H1 (cell line): ENCODE data around the gene ZNF106. TPM values are rescaled to one million over a fixed set of nuclear protein-coding genes. Genes with fewer than 3 reads are reported as not detected.

ENCODE experiments used
- CTCF ChIA-PET: fragments of 300-600 bp; sonication (Branson Sonifier 250); formaldehyde crosslinking; loops from one replicate; lab custom pipeline; 2021; ENCODE audit not compliant: partially characterized antibody; lab: Charles Lee
- POLR2A ChIA-PET: fragments of 300-600 bp; sonication (Branson Sonifier 250); formaldehyde crosslinking; loops from one replicate; lab custom pipeline; 2021; ENCODE audit warnings: inconsistent platforms; ENCODE audit not compliant: partially characterized antibody; lab: Charles Lee
- DNase-seq, 2 experiments: peaks; one replicate each; pipeline versions ENCODE4 v3.0.0 to v3.0.0-alpha.2; 2010 to 2022; ENCODE audit warnings: low spot score in 2 of 2, low read depth in 1 of 2, mixed read lengths in 1 of 2
- FAIRE-seq: peaks from 2 replicates; lab custom pipeline; 2011; peaks lifted over from hg19 to GRCh38; lab: Jason Lieb, UNC
- H2AFZ ChIP-seq: 2 replicates; pipeline ENCODE4 v1.8.1; 2012; ENCODE audit warnings: low read length, inconsistent platforms
- H2AK5ac ChIP-seq: 2 replicates; pipeline ENCODE4 v1.6.1; 2013; ENCODE audit warnings: low read depth, low read length
- H2BK120ac ChIP-seq: replicated peaks from 2 replicates; pipeline ENCODE3; 2013; ENCODE audit warnings: low read depth, low read length, inconsistent platforms
- H2BK12ac ChIP-seq: 2 replicates; pipeline ENCODE4 v1.6.1; 2013; ENCODE audit warnings: low read depth, low read length
- H2BK15ac ChIP-seq: 2 replicates; pipeline ENCODE4 v1.6.1; 2013; ENCODE audit warnings: low read length
- H2BK20ac ChIP-seq: 2 replicates; pipeline ENCODE4 v1.6.1; 2013; ENCODE audit warnings: low read length
- H2BK5ac ChIP-seq: 2 replicates; pipeline ENCODE4 v1.6.1; 2013; ENCODE audit warnings: low read depth, low read length
- H3K14ac ChIP-seq: 2 replicates; pipeline ENCODE4 v1.6.1; 2013; ENCODE audit warnings: inconsistent platforms; ENCODE audit not compliant: insufficient read length
- H3K18ac ChIP-seq: 2 replicates; pipeline ENCODE4 v1.6.1; 2013; ENCODE audit warnings: low read length; ENCODE audit errors: extremely low read depth
- H3K23ac ChIP-seq: 2 replicates; pipeline ENCODE4 v1.6.1; 2013; ENCODE audit warnings: inconsistent platforms; ENCODE audit not compliant: insufficient read length
- H3K23me2 ChIP-seq: 2 replicates; pipeline ENCODE4 v1.6.1; 2013; ENCODE audit warnings: low read depth, low read length
- H3K27ac ChIP-seq: 2 replicates; pipeline ENCODE4 v1.6.1; 2011; ENCODE audit warnings: low read depth, low read length, inconsistent platforms
- H3K27me3 ChIP-seq, 4 experiments: replicated peaks in 1 of 4; 1 replicate in 1 of 4; 2 replicates in 3 of 4; pipeline versions ENCODE4 v1.6.1 to v1.8.1; 2011 to 2013; ENCODE audit warnings: low read length in 3 of 4, mild to moderate bottlenecking in 3 of 4, inconsistent platforms in 2 of 4, mixed read lengths in 2 of 4, moderate library complexity in 1 of 4; ENCODE audit not compliant: control insufficient read depth in 3 of 4, insufficient read depth in 3 of 4; ENCODE audit errors: extremely low read depth in 1 of 4
- H3K36me3 ChIP-seq, 4 experiments: 2 replicates each; pipeline versions ENCODE4 v1.6.1 to v1.8.1; 2011 to 2013; ENCODE audit warnings: mild to moderate bottlenecking in 4 of 4, low read length in 3 of 4, moderate library complexity in 2 of 4, control low read depth in 1 of 4, inconsistent platforms in 1 of 4; ENCODE audit not compliant: insufficient read depth in 4 of 4, control insufficient read depth in 2 of 4
- H3K4ac ChIP-seq: replicated peaks from 2 replicates; pipeline ENCODE3; 2013; ENCODE audit warnings: low read length, low read depth, mixed read lengths, inconsistent platforms; ENCODE audit not compliant: insufficient read length
- H3K4me1 ChIP-seq, 4 experiments: replicated peaks in 1 of 4; 1 replicate in 1 of 4; 2 replicates in 3 of 4; pipeline versions ENCODE4 v1.6.1 to v1.8.1; 2011 to 2013; ENCODE audit warnings: low read length in 3 of 4, inconsistent platforms in 2 of 4, mixed read lengths in 1 of 4; ENCODE audit not compliant: insufficient read depth in 4 of 4, control insufficient read depth in 3 of 4
- H3K4me2 ChIP-seq, 2 experiments: 2 replicates each; pipeline versions ENCODE4 v1.6.1 to v1.8.1; 2011 to 2013; ENCODE audit warnings: low read depth in 2 of 2, low read length in 2 of 2, control low read depth in 1 of 2, inconsistent platforms in 1 of 2, mild to moderate bottlenecking in 1 of 2; ENCODE audit not compliant: insufficient read depth in 1 of 2
- H3K4me3 ChIP-seq, 4 experiments: fragments of 200-600, 300-600 bp in 1 of 4; sonication (generic), shearing (Covaris generic), sonication (Bioruptor Twin) in 1 of 4; 2 replicates each; pipeline versions ENCODE4 v1.5.1 to v1.8.1; 2011 to 2016; ENCODE audit warnings: low read length in 4 of 4, low read depth in 3 of 4, control low read depth in 2 of 4, inconsistent platforms in 2 of 4, mild to moderate bottlenecking in 2 of 4, mixed read lengths in 1 of 4, moderate library complexity in 1 of 4; ENCODE audit not compliant: insufficient read depth in 2 of 4; ENCODE audit errors: extremely low read depth in 1 of 4
- H3K56ac ChIP-seq: replicated peaks from 2 replicates; pipeline ENCODE3; 2013; ENCODE audit warnings: low read depth, mild to moderate bottlenecking, mixed read lengths, low read length, inconsistent platforms; ENCODE audit not compliant: insufficient read length
- H3K79me1 ChIP-seq: 2 replicates; pipeline ENCODE4 v1.6.1; 2013; ENCODE audit warnings: low read depth, low read length, control low read depth
- H3K79me2 ChIP-seq, 2 experiments: 2 replicates each; pipeline versions ENCODE4 v1.6.1 to v1.8.1; 2012 to 2013; ENCODE audit warnings: low read length in 2 of 2, mild to moderate bottlenecking in 2 of 2, inconsistent platforms in 1 of 2; ENCODE audit not compliant: insufficient read depth in 2 of 2, control insufficient read depth in 1 of 2
- H3K9ac ChIP-seq, 4 experiments: replicated peaks in 1 of 4; 1 replicate in 1 of 4; 2 replicates in 3 of 4; pipeline versions ENCODE4 v1.6.1 to v1.8.1; 2011 to 2013; ENCODE audit warnings: low read depth in 3 of 4, low read length in 3 of 4, control low read depth in 2 of 4, mild to moderate bottlenecking in 2 of 4, moderate library complexity in 2 of 4, inconsistent platforms in 1 of 4; ENCODE audit errors: extremely low read depth in 1 of 4
- H3K9me3 ChIP-seq, 2 experiments: 2 replicates each; pipeline versions ENCODE4 v1.6.1 to v1.8.1; 2012 to 2013; ENCODE audit warnings: mild to moderate bottlenecking in 2 of 2, moderate library complexity in 2 of 2, control low read depth in 1 of 2, inconsistent platforms in 1 of 2, low read depth in 1 of 2, low read length in 1 of 2, mixed read lengths in 1 of 2; ENCODE audit not compliant: insufficient read depth in 2 of 2
- H4K20me1 ChIP-seq, 2 experiments: replicated peaks in 1 of 2; 2 replicates each; pipeline versions ENCODE3 to v1.8.1; 2011 to 2013; ENCODE audit warnings: inconsistent platforms in 2 of 2, low read length in 2 of 2, mild to moderate bottlenecking in 1 of 2; ENCODE audit not compliant: insufficient read depth in 2 of 2, control insufficient read depth in 1 of 2
- H4K5ac ChIP-seq: 2 replicates; pipeline ENCODE4 v1.6.1; 2013; ENCODE audit warnings: low read length, low read depth, mixed read lengths, inconsistent platforms; ENCODE audit not compliant: insufficient read length
- H4K8ac ChIP-seq: 2 replicates; pipeline ENCODE4 v1.8.0; 2013; ENCODE audit warnings: mild to moderate bottlenecking, moderate library complexity, low read length, inconsistent platforms; ENCODE audit not compliant: insufficient read depth; ENCODE audit errors: extremely low read depth
- H4K91ac ChIP-seq: replicated peaks from 2 replicates; pipeline ENCODE3; 2013; ENCODE audit warnings: low read length, mixed read lengths, inconsistent platforms; ENCODE audit not compliant: insufficient read length
- BCL11A ChIP-seq, 2 experiments: IDR thresholded peaks; one replicate each; pipeline ENCODE4 v1.6.1; 2011; ENCODE audit warnings: low read depth in 2 of 2, low read length in 2 of 2, mild to moderate bottlenecking in 2 of 2
- BRCA1 ChIP-seq: IDR thresholded peaks from 2 replicates; pipeline ENCODE4 v1.6.1; 2012; ENCODE audit warnings: low read depth, low read length, improper control_type of control experiment
- EP300 ChIP-seq, 2 experiments: IDR thresholded peaks; 1 replicate in 1 of 2; 2 replicates in 1 of 2; pipeline ENCODE4 v1.6.1; 2011 to 2012; ENCODE audit warnings: low read depth in 2 of 2, low read length in 2 of 2, mild to moderate bottlenecking in 2 of 2, borderline replicate concordance in 1 of 2, inconsistent platforms in 1 of 2, moderate library complexity in 1 of 2
- EZH2 ChIP-seq: fragments of 200-600 bp; sonication (generic); IDR thresholded peaks from 2 replicates; pipeline ENCODE4 v1.7.1; 2012; ENCODE audit warnings: low read depth, mild to moderate bottlenecking, moderate library complexity, low read length, inconsistent platforms; ENCODE audit not compliant: severe bottlenecking
- HDAC6 ChIP-seq: IDR thresholded peaks from one replicate; pipeline ENCODE4 v1.7.1; 2012; ENCODE audit warnings: low read depth, mild to moderate bottlenecking, inconsistent platforms, low read length, moderate library complexity
- JUND ChIP-seq: IDR thresholded peaks from 2 replicates; pipeline ENCODE4 v1.6.1; 2011; ENCODE audit warnings: mild to moderate bottlenecking, improper control_type of control experiment, low read length
- MAX ChIP-seq: IDR thresholded peaks from 2 replicates; pipeline ENCODE4 v1.6.1; 2012; ENCODE audit warnings: inconsistent platforms
- NRF1 ChIP-seq: IDR thresholded peaks from 2 replicates; pipeline ENCODE4 v1.6.1; 2011; ENCODE audit warnings: mild to moderate bottlenecking, low read depth, low read length, improper control_type of control experiment
- PHF8 ChIP-seq: fragments of 200-600 bp; sonication (generic); conservative IDR thresholded peaks from 2 replicates; pipeline ENCODE4 v1.7.1; 2012; ENCODE audit warnings: low read depth, mild to moderate bottlenecking, inconsistent platforms, low read length, moderate library complexity
- RNF2 ChIP-seq: fragments of 200-900, 300-1000 bp; sonication (generic); IDR thresholded peaks from 2 replicates; pipeline ENCODE4 v1.7.1; 2016; ENCODE audit warnings: borderline replicate concordance, low read depth, mild to moderate bottlenecking, antibody characterized with exemption, low read length; ENCODE audit not compliant: poor library complexity, severe bottlenecking; ENCODE audit errors: missing control alignments
- SIN3A ChIP-seq, 2 experiments: IDR thresholded peaks in 1 of 2; conservative IDR thresholded peaks in 1 of 2; 2 replicates each; pipeline ENCODE4 v1.6.1; 2011 to 2012; ENCODE audit warnings: low read length in 2 of 2, improper control_type of control experiment in 1 of 2, low read depth in 1 of 2, mild to moderate bottlenecking in 1 of 2
- SP1 ChIP-seq: IDR thresholded peaks from 2 replicates; pipeline ENCODE4 v1.6.1; 2011; ENCODE audit warnings: low read depth, low read length
- TAF1 ChIP-seq: IDR thresholded peaks from 2 replicates; pipeline ENCODE4 v1.6.1; 2011; ENCODE audit warnings: mild to moderate bottlenecking, low read depth, low read length
- TCF12 ChIP-seq: IDR thresholded peaks from 2 replicates; pipeline ENCODE4 v1.6.1; 2011; ENCODE audit warnings: low read depth, mild to moderate bottlenecking, low read length
- WGBS, 2 experiments: shearing (Covaris generic) in 1 of 2; methylation state at CpG; one replicate each; pipeline versions ENCODE4 v1.1.6 to v1.1.7; 2013 to 2015; ENCODE audit warnings: low lambda C conversion rate in 2 of 2, mixed read lengths in 2 of 2, inconsistent platforms in 1 of 2, low coverage in 1 of 2, missing lambda C conversion rate in 1 of 2; ENCODE audit not compliant: insufficient replicate concordance in 2 of 2, insufficient coverage in 1 of 2, insufficient read length in 1 of 2; ENCODE audit errors: extremely low coverage in 1 of 2, missing lambda C conversion rate in 1 of 2; 5-methylcytosine and 5-hydroxymethylcytosine counted together
- polyA plus RNA-seq, 7 experiments: library from polyadenylated mRNA; depleted of rRNA in 3 of 7; stranded (reverse) in 5 of 7; unstranded in 2 of 7; fragments of >200 nt in 5 of 7; fragments of 200-250 nt in 2 of 7; gene quantifications; 1 replicate in 5 of 7; 2 replicates in 1 of 7; 4 replicates in 1 of 7; pipeline versions ENCODE4 v1.2.1 to v1.2.3, GENCODE V29; 2011 to 2013; ENCODE audit warnings: missing spikeins in 2 of 7, mixed read lengths in 2 of 7
- total RNA-seq: library from RNA; stranded (reverse); fragmentation: NEBNext Ultra II Directional; extraction: Animal tissue kit (Norgen Biotek cat#: 25700); gene quantifications from 2 replicates; pipeline ENCODE4 v1.2.1, GENCODE V29; 2021

The ZNF106 gene
- total and polyA plus RNA-seq, 2 of the 8 experiments (the other 6 are each of a cell fraction or from before 2014, with no cell fraction given) = 18.2 to 62.0 TPM

GRCh38 chr15:42374810-42375209, 116.1 kb downstream of the ZNF106 start:
- no peak overlapping the region for H3K23ac ChIP-seq
- H3K4ac ChIP-seq = no peak overlapping the region
- H3K4me2 ChIP-seq = no peak overlapping the region
- no peaks in the 10 kb centered on the region for H3K36me3 ChIP-seq
- no peak overlapping the region for H4K5ac ChIP-seq
- H2AFZ ChIP-seq = no peak overlapping the region
- H2BK12ac ChIP-seq = no peak overlapping the region
- no peak overlapping the region for H3K27ac ChIP-seq
- ChIA-PET POLR2A (no interaction called here), CTCF (interaction anchor here (0.7 to 1.6 kb wide), 4 partner anchors 10 to 53 kb away, joined by 3 to 13 read pairs (median 4); no protein-coding TSS in a partner anchor)
- H4K20me1 ChIP-seq = no peaks in the 10 kb centered on the region
- no peak overlapping the region for H2BK15ac ChIP-seq
- no peaks in the 10 kb centered on the region for H3K4me1 ChIP-seq
- no peak overlapping the region for H4K8ac ChIP-seq
- no peak overlapping the region for H3K9ac ChIP-seq
- H2AK5ac ChIP-seq = no peak overlapping the region
- H4K91ac ChIP-seq = no peak overlapping the region
- H2BK20ac ChIP-seq = no peak overlapping the region
- H2BK120ac ChIP-seq = no peak overlapping the region
- no peak overlapping the region for H3K4me3 ChIP-seq
- no peaks in the 10 kb centered on the region for H3K79me2 ChIP-seq
- 90% methylated on average over 1 of the region's 1 CpG; no CpG with 5 or more reads in 1 of the 2 experiments for WGBS, 2 experiments
- no peaks in the 10 kb centered on the region for H3K23me2 ChIP-seq
- H3K14ac ChIP-seq = no peak overlapping the region
- no peak overlapping the region for H3K18ac ChIP-seq
- no peak overlapping the region for H3K56ac ChIP-seq
- no peak overlapping the region for H2BK5ac ChIP-seq
- DNase-seq (no peak), FAIRE-seq (no peak)
- H3K9me3 ChIP-seq = peaks cover 9 to 16% of the 10 kb centered on the region in 2 experiments; a peak in 3 of 4 replicates
- peaks cover 0 to 4% (median 0%) of the 10 kb centered on the region in 4 experiments; a peak in 1 of 7 replicates for H3K27me3 ChIP-seq
- no peaks in the 10 kb centered on the region for H3K79me1 ChIP-seq
- TF ChIP-seq PHF8 = no peak
- TF ChIP-seq RNF2 = no peak
- no peak for TF ChIP-seq TCF12
- no peak for TF ChIP-seq JUND
- no peak for TF ChIP-seq TAF1
- no peak for TF ChIP-seq BCL11A (IDR thresholded peaks at IDR 0.05; ENCODE audit: low read depth in 2 of 2, low read length in 2 of 2)
- TF ChIP-seq MAX = no peak
- TF ChIP-seq EZH2 = no peak
- no peak for TF ChIP-seq NRF1
- no peak for TF ChIP-seq SP1
- TF ChIP-seq EP300 (IDR thresholded peaks at IDR 0.05; ENCODE audit: borderline replicate concordance in 1 of 2, low read depth in 2 of 2, low read length in 2 of 2) = no peak
- no peak for TF ChIP-seq SIN3A (conservative IDR thresholded peaks at IDR 0.05 in 1 of 2, IDR thresholded peaks at IDR 0.05 in 1 of 2; ENCODE audit: low read depth in 1 of 2, low read length in 2 of 2)
- TF ChIP-seq HDAC6 = no peak
- no peak for TF ChIP-seq BRCA1
